RWPE1 (cell line): ENCODE data around the gene KRTAP3-3.
"Not testable (repeated sequence)": the region's sequence is repeated elsewhere in the genome, so short reads cannot be mapped to it uniquely, and the experiment has no call there.

Experiments
- CTCF ChIA-PET: fragments of 350-600 bp; sonication (Branson Sonifier 250); formaldehyde crosslinking; extraction: SDS; loops from one replicate; lab custom pipeline; 2021; lab: Yijun Ruan, JAX
- POLR2A ChIA-PET: fragments of 400-600 bp; formaldehyde crosslinking; extraction: SDS; loops from one replicate; lab custom pipeline; 2020; ENCODE audit warnings: antibody characterized with exemption; ENCODE audit not compliant: low non-redundant PET; lab: Yijun Ruan, JAX
- DNase-seq: peaks from one replicate; pipeline ENCODE4 v3.0.0; 2012; ENCODE audit warnings: low spot score
- H3K27ac ChIP-seq: fragments of 450-650 bp; 2 replicates; pipeline ENCODE4 v1.5.1; 2017
- CTCF ChIP-seq: fragments of 450-650 bp; conservative IDR thresholded peaks from 2 replicates; pipeline ENCODE4 v1.5.1; 2017; ENCODE audit warnings: low read depth, mild to moderate bottlenecking

Gene KRTAP3-3

GRCh38 chr17:40993839-40994238, at the start of gene KRTAP3-3:
TSS of gene KRTAP3-3 (minus strand) at chr17:40994164. CDS start at chr17:40994097, 67 bp downstream.
- CTCF ChIA-PET: no interaction called here
- POLR2A ChIA-PET: no interaction called here
- DNase-seq: no peak
- H3K27ac ChIP-seq: no peak within 1 kb of the TSS
- TF ChIP-seq CTCF: no peak

GRCh38 chr17:41042953-41043352, 49.0 kb upstream of the KRTAP3-3 start:
- TF ChIP-seq CTCF: no peak
- DNase-seq: no peak
- ChIA-PET POLR2A (no interaction called here), CTCF (no interaction called here)
- H3K27ac ChIP-seq: no peak overlapping the region

- CTCF ChIA-PET: not testable (repeated sequence)
These were observed 47.0 kb upstream of the KRTAP3-3 start, which contains the start of gene KRTAP1-1 for GRCh38 chr17:41040783-41041571. TSS of gene KRTAP1-1 (minus strand) at chr17:41041450. CDS start at chr17:41041397, 53 bp downstream.

DNA sequence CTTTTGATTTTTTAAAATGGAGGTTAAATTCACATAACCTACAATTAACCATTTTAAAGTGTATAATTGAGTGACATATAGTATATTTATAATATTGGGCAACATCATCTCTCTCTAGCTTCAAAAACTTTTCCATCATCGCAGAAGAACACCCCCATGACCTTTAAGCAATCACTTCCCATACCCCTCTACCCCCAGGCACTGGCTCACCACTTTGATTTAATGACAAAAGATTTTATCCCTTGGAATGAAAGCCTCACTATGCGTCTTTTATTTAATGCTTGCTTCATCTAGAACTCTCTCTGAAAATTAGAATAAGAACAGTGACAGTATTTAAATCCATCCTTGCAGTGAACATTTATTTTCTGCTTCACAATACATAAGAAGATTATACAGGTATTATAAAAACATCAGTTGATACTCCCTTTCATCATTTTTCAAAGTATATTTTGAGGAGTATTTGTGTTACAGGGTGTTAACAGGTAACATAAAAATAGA, 43.9 kb upstream of the KRTAP3-3 start:
- CTCF ChIA-PET: interaction anchor here (0.6 kb wide), 1 partner anchor 82 kb away, joined by 3 read pairs; no protein-coding TSS in a partner anchor
- POLR2A ChIA-PET: no interaction called here

More at GRCh38 chr17:41040783-41041571, 47.0 kb upstream of the KRTAP3-3 start, which contains the start of gene KRTAP1-1:
- POLR2A ChIA-PET, DNase-seq, H3K27ac ChIP-seq: not testable (repeated sequence)

DNA sequence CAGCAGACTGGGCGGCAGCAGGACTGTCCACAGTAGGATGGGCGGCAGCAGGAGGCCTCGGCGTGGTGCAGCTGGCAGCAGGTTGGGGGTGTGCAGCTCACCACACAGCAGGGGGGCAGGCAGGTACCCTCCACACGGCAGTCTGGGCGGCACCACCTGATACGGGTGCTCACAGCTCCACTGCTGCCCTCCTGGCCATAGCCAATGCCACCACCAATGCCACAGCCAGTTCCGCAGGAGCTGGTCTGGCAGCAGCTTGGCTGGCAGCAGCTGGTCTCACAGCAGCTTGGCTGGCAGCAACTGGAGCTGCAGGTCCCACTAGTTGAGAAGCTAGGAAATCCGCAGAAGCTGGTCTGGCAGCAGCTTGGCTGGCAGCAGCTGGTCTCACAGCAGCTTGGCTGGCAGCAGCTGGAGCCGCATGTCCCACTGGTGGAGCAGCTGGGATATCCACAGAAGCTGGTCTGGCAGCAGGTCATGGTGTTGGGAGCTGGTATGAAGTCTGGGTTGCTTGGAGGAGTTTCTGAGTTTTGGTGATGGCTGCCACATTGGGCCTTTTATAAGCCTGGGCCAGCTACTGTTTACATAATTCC, 40.5 kb upstream of the KRTAP3-3 start, which contains the start of gene KRTAP1-3:
TSS of gene KRTAP1-3 (minus strand) at position 529 of the 590 bp plus-strand sequence. CDS start at position 476, 53 bp downstream.
- DNase-seq, POLR2A ChIA-PET, H3K27ac ChIP-seq, CTCF ChIA-PET: not testable (repeated sequence)

More for the DNA sequence above, 43.9 kb upstream of the KRTAP3-3 start:
- H3K27ac ChIP-seq: no peak overlapping the region
- DNase-seq: no peak
- TF ChIP-seq CTCF: no peak

- ChIA-PET CTCF (interaction anchor here (0.6 kb wide), 1 partner anchor 24 kb away, joined by 3 read pairs; no protein-coding TSS in a partner anchor), POLR2A (no interaction called here)
- H3K27ac ChIP-seq: no peak within 1 kb of the TSS
- TF ChIP-seq CTCF: no peak
- DNase-seq: no peak
These were observed 35.8 kb upstream of the KRTAP3-3 start, which contains the start of gene KRTAP1-4 for GRCh38 chr17:41029633-41030245. TSS of gene KRTAP1-4 (minus strand) at chr17:41030195. CDS start at chr17:41030078, 117 bp downstream.
